ENCODE results near the gene PTGFR.

The PTGFR gene

GRCh38 chr1:78560811-78561210, 70.0 kb downstream of the PTGFR start (continued):
- TF ChIP-seq ZNF785 (tag by site-specific recombination; IDR thresholded peaks at IDR 0.05) (no peak), ZBTB20 (tag by site-specific recombination; IDR thresholded peaks at IDR 0.05) (no peak)

GRCh38 chr1:78561856-78562255, 71.1 kb downstream of the PTGFR start:
- no peaks in the 10 kb centered on the region for H3K36me3 ChIP-seq (ENCODE audit: control insufficient read depth in 2 of 2, insufficient read depth in 1 of 2, low read length in 2 of 2)
- TF ChIP-seq INSM2 (tag by site-specific recombination; IDR thresholded peaks at IDR 0.05) (no peak), IKZF3 (tag by site-specific recombination; IDR thresholded peaks at IDR 0.05) (no peak), ZNF548 (tag by site-specific recombination; IDR thresholded peaks at IDR 0.05) (no peak)
- no peaks in the 10 kb centered on the region for H3K4me1 ChIP-seq (ENCODE audit: control insufficient read depth, insufficient read depth, low read length)
- POLR2A ChIA-PET, result no interaction called here
- CTCF ChIA-PET, result no interaction called here
- no peak overlapping the region for H3K4me3 ChIP-seq (ENCODE audit: low read depth, low read length)
- no peaks in the 10 kb centered on the region for H3K9me3 ChIP-seq (ENCODE audit: control insufficient read depth, insufficient read depth, low read depth, low read length)
- H3K27ac ChIP-seq (ENCODE audit: extremely low read depth, low read depth, low read length), result no peak overlapping the region

GRCh38 chr1:78565393-78565792, 74.6 kb downstream of the PTGFR start:
- CTCF ChIA-PET, result interaction anchor here (0.6 to 0.7 kb wide), 2 partner anchors 52 to 323 kb away, joined by 3 to 4 read pairs; no protein-coding TSS in a partner anchor
- Histone ChIP-seq H3K4me1 (ENCODE audit: control insufficient read depth, insufficient read depth, low read length) (no peaks in the 10 kb centered on the region), H3K4me3 (ENCODE audit: low read depth, low read length) (no peak overlapping the region), H3K9me3 (ENCODE audit: control insufficient read depth, insufficient read depth, low read depth, low read length) (no peaks in the 10 kb centered on the region), H3K27ac (ENCODE audit: extremely low read depth, low read depth, low read length) (no peak overlapping the region), H3K36me3 (ENCODE audit: control insufficient read depth in 2 of 2, insufficient read depth in 1 of 2, low read length in 2 of 2) (no peaks in the 10 kb centered on the region)
- POLR2A ChIA-PET, result no interaction called here
- TF ChIP-seq ZNF280C (tag by site-specific recombination; IDR thresholded peaks at IDR 0.05) (no peak), ZNF626 (tag by site-specific recombination; IDR thresholded peaks at IDR 0.05) (no peak), KLF10 (tag by site-specific recombination; IDR thresholded peaks at IDR 0.05) (no peak), GFI1B (tag by site-specific recombination; IDR thresholded peaks at IDR 0.05) (no peak), ZNF394 (tag by site-specific recombination; IDR thresholded peaks at IDR 0.05; ENCODE audit: borderline replicate concordance) (no peak), PRDM2 (tag by site-specific recombination; IDR thresholded peaks at IDR 0.05; ENCODE audit: borderline replicate concordance) (no peak), ZNF214 (tag by site-specific recombination; IDR thresholded peaks at IDR 0.05; ENCODE audit: borderline replicate concordance) (no peak), ZNF777 (tag by site-specific recombination; IDR thresholded peaks at IDR 0.05; ENCODE audit: borderline replicate concordance) (no peak), ZBTB11 (tag by site-specific recombination; conservative IDR thresholded peaks at IDR 0.05; ENCODE audit: low read depth) (no peak), ZNF211 (tag by site-specific recombination; IDR thresholded peaks at IDR 0.05; ENCODE audit: low read depth) (no peak), ZNF639 (tag by site-specific recombination; IDR thresholded peaks at IDR 0.05) (no peak)

All from HEK293 (cell line).